Gastroesophageal sphincter (tissue), 3 donors: ENCODE results near the gene RMI1.
A peak's percentile ranks its signal among the peaks of the same experiment; 100 is the strongest.

Experiments used
- POLR2A ChIP-seq, 2 donors: fragments of 450-650 bp; IDR thresholded peaks; one replicate each; pipeline ENCODE4 v1.6.1; 2017; ENCODE audit warnings: antibody characterized with exemption in 2 of 2, mild to moderate bottlenecking in 2 of 2, moderate library complexity in 1 of 2
- POLR2AphosphoS5 ChIP-seq: sonication (generic); formaldehyde crosslinking; IDR thresholded peaks from one replicate; pipeline ENCODE4 v1.6.1; 2017; ENCODE audit warnings: antibody characterized with exemption
- TF ChIP-seq, protein P1 (sequence below), 4 experiments: fragments of 200-600 bp in 2 of 4; fragments of 450-650 bp in 2 of 4; sonication (generic) in 1 of 4; IDR thresholded peaks; one replicate each; pipeline ENCODE4 v1.5.1; 2017 to 2019; ENCODE audit warnings: antibody characterized with exemption in 4 of 4, mild to moderate bottlenecking in 2 of 4, moderate library complexity in 2 of 4

DNA sequence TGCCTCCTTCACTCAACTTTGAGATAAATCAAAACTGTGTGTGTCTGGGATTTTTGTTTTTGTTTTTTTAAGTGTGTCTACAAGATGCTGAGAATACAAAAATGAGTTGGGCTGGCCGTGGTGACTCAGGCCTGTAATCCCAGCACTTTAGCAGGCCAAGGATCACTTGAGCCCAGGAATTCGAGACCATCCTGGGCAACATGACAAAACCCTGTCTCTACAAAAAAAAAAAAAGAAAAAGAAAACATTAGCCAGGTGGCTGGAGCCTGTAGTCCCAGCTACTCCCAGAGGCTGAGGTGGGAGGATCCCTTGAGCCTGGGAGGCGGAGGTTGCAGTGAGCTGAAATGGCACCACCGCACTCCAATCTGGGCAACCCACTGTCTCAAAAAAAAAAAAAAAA lies 21.5 kb upstream of the RMI1 start:
- TF ChIP-seq, protein P1, sequence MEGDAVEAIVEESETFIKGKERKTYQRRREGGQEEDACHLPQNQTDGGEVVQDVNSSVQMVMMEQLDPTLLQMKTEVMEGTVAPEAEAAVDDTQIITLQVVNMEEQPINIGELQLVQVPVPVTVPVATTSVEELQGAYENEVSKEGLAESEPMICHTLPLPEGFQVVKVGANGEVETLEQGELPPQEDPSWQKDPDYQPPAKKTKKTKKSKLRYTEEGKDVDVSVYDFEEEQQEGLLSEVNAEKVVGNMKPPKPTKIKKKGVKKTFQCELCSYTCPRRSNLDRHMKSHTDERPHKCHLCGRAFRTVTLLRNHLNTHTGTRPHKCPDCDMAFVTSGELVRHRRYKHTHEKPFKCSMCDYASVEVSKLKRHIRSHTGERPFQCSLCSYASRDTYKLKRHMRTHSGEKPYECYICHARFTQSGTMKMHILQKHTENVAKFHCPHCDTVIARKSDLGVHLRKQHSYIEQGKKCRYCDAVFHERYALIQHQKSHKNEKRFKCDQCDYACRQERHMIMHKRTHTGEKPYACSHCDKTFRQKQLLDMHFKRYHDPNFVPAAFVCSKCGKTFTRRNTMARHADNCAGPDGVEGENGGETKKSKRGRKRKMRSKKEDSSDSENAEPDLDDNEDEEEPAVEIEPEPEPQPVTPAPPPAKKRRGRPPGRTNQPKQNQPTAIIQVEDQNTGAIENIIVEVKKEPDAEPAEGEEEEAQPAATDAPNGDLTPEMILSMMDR (IDR thresholded peaks at IDR 0.05): no peak
- TF ChIP-seq POLR2A (IDR thresholded peaks at IDR 0.05) (no peak), POLR2AphosphoS5 (peak; percentile 5)
